DMS 273 (cell line): ENCODE results near the gene RNF227.

ENCODE experiments used
- DNase-seq: peaks from one replicate; lab custom pipeline; 2025; ENCODE audit not compliant: unreplicated experiment; lab: John Stamatoyannopoulos, UW

The RNF227 gene

DNA sequence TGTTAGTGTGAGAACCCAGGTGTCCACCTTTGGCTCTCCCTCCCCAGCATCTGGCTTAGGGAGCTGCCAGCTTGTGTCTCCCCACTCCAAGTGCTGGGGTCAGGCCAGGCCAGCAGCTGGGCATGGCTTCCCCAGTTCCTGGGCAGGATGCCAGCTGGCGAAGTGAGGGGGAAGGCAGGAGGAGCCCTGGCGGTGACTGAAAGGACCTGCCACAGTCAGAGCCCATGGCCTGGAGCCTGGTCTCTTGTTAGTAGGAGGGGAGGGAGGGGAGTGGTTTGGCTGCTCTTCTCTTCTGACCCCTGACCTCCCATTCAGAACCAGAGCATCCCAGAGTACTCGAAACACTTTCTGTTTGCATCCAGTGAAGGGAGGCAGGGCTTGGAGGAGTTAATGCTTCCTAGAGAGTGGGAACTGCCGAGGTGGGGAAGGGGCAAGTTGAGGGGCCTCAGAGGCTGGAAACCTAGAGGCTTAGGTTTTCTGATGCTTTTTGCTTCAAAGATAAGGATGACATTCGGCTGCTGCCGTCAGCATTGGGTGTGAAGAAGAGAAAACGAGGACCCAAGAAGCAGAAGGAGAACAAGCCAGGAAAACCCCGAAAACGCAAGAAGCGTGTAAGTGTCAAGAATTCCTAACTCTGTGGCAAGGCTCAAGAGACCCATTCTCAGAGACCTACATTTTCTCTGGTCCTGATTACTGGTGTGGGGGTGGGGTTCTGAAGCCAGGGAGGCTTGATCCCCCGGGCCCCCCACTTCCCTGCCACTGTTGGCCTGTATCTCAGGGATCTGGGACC is 26.7 kb downstream of the RNF227 start:
- peak; percentile 99 for DNase-seq

DNA sequence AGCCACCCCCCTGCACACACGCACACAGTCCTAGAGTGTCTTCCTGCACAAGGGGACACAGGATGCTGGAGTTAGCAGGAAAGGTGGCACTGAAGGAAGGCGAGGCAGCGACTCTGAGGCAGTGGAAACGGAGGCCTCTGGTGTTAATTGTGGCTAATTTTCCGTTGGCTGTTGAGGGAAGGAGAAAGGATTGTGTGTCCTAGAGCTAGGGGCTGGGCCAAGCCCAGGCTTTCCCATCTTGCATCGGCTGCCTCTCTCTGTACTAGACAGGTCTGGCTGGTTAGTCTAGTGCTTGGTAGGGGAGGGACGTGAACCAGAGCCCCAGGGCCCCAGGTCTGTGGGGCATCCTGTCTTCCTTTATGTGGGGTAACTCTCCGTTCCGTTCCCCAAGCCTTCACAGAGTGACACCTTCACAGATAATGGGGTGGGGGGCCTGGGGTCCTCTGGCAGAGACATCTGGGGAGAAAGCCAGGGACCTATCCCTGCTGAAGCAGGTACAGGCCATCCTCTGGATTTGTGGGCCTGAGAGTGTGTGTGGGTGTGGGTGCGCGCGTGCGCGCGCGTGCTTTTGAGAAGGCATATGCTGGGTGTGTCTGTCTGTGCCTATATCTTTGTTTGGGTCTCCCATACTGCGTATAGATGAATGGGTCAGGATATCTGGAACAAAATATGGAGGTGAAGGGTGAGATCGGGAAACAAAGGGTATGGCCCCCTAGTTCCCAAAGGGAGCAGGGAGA is 27.7 kb downstream of the RNF227 start, which contains the start of gene CHD3:
TSS of gene CHD3 (plus strand) at position 606 of the 737 bp plus-strand sequence. CDS start 212 bp downstream, outside the sequence.
- peak; percentile 56 for DNase-seq

DNA sequence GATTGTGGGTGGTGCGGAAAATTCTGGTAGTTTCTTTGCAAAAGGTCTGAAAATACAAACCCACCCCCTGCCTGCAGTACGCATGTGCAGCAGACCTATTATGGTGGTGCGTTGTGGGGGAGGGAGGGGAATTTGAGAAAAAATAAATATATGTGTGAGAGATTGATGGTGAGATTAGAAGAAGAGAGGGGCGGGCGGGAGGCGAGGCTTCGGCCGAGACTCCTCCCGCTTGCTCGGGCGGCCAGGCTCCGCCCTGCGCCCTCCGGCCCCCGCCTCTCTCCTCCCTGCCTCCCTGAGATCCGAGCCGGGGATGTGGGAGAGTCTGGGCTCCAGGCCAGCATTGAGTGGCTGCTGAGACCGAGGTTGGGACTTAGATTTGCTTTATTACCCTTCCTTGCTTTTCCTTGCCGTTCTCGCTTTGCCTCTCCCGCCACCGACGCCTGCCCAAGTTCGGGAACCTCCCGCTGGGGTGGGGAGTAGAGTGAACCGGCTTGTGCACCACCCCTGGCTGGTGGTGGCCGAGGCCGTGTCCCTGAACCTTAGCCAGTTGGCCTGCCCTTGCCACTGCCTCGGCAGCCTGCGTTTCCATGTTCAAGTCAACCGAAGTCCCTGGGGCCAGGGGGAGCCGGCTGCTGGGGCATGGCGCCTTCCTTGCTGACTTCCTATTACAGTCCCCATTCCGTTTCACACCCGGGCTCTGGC is 28.5 kb downstream of the RNF227 start:
- peak; percentile 96 for DNase-seq

DNA sequence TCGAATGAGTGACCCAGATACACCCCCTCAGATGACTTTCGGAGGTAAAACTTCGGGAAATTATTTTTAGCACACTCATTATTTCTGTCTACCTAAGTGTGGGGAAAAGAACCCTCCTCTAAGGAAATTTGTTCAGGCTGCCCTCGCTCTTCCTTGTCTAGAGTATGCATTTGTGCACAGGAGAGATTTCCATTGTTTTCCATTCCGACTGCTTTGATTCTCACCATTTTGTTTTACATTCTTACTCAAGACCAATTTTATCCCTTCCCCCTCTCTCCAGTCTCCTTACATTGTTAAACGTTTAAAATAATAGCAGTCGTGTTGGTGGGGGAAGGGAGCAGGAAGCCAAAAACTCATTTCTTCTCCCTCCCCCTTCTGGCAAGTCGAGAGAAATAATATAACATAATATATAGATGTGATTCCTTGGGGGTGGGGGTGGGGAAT is 29.0 kb downstream of the RNF227 start:
- DNase-seq: peak; percentile 74

DNA sequence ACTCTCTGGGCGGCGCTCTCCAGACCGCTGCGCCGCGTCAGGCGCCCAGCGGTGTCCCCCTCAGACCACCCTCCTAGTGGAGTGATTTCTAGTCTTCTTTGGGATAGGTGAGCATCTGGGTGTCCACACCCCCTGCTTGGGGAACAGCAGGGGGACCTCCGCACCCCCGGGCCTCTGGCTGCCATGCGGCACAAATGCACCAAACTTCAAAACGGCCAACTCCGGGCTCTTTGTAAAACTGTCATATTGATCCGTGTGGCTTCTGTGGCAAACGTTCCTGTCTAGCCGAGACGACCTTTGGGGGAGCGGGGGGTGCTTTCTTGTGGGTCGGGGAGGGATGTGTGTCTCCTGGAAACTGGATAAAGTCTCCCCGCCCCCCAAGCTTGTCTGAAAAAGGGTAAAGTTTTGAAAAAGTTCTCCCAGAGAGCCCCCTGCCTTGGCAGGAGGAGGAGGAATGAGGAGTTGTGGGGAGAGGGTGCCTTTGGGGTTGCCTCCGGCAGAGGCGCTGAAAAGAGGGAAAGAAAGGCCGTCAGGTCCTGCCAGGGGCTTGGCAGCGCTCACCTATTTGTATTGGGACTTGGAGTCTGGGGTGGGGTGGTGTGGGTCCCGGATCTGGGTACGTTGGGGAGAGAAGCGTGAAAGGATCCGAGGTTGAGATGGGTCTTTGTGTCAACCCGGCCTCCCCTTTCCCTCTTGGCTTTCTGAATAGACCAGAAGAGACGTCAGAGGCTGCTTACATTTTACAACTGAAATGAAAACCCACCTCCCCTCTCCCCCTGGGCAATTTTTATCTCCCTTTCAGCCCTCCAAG is 29.7 kb downstream of the RNF227 start:
- DNase-seq: peak; percentile 61

DNA sequence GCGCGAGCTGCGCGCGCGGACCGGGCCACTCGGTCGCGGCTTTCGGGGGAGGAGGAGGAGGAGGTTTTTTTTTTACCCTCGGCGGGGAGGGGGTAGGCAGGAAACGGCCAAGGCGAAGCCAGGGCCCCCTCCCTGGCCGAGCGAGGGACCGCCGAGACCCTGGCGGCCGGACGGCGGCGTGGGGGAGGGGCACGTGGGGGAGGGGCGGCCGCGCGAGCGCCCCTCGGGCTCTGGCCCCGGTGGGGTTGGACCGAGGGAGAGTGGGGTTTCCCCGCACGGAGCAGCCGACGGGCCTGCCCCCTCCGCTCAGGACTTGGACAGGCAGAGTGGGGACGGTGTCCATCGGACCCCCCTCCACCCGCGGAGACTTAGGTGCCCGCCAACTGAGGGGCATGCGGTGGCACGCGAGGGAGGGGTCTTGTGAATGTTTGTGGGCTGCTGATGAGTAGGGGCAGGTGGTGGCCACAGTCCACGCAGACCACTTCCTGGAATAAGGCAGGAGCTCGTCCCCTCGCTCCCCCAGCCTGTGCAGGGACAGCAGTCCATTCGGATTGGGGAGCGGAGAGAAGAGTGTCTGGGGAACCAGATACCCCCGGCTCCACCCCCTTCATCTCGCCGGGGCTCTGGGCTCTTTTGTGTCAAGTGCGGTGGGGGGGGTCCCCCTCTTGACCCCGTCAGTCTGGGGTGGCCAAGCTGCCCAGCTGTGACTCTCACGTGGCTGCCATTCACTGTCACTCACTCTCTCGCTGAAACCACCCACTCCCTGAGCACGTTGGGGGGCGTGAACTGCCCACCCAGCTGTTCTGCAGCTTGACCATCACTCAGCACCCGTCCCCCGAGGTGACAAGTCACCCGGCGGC is 30.5 kb downstream of the RNF227 start:
- DNase-seq: peak; percentile 61

DNA sequence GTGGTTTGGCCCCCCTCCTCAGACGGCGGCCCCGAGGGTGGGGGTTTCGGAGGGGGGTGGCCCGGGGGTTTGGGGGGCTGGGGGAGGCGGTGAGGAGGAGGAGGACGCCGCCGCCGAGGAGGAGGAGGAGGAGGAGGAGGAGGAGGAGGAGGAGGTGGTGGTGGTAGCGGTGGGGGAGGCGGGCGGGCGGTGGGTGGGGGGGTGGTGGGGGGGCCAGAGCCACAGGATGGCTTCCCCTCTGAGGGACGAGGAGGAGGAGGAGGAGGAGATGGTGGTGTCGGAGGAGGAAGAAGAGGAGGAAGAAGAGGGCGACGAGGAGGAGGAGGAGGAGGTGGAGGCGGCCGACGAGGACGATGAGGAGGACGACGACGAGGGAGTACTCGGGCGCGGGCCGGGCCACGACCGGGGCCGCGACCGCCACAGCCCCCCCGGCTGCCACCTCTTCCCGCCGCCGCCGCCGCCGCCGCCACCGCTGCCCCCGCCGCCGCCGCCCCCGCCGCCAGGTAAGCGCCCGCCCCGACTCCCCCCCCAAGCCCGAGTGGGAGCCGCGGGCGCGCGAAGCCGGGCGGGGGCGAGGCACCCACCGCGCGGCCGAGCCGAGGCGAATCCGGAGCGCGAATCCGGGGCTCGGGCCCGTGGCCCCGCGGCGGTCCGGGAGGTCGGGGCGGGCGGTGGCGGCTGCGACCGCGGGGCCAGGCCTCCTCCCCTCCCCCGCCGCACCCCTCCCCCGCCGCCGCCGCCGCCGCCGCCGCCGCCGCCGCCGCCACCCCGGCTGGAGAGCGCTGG is 31.3 kb downstream of the RNF227 start:
- DNase-seq: peak; percentile 30

DNA sequence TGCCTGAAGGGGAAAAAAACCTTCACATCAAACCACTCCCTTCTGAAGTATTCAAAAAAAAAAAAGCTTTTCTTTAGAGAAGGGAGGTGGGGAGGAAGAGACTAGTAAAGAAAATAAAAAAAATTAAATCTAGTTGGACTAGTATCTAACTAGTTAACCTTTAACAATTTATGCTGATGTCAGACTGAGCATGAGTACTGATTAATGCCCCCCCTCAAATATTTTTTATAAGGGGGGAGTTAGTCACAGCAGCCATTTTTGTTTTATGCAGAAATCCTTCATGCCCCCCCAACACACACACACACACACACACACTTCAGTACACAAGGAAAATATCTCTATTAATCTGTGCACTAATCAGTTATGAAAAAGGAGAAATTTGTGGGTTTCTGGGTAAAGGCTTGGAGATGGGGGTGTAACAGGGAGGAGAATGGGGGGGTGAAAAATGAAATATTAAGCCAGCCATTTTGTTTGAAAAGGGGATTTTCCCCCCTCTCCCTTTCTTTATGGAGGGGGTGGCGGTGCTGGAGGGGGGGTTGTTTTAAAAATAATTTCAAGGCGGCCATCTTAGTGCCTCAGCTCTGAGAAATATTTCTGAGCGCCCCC is 32.2 kb downstream of the RNF227 start:
- peak; percentile 35 for DNase-seq

DNA sequence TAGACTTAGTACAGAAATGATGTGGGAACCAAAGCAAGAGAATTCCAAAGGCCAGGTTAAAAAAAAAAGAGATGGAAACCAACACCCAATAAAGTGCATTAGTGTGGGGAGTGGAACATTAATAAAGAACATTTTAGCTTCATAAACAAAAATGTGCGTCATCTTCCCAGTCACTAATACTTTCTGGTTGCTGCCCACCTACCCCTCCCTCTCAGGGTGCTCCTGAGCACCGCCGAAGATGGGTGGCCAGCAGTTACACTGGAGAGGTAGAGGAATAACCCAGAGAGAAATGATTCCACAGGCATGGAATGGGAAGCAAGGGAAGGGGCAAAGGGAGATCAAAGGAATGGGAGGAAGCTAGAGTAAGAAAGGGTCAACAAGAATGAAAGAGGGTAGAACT is 33.5 kb downstream of the RNF227 start:
- no peak for DNase-seq

DNA sequence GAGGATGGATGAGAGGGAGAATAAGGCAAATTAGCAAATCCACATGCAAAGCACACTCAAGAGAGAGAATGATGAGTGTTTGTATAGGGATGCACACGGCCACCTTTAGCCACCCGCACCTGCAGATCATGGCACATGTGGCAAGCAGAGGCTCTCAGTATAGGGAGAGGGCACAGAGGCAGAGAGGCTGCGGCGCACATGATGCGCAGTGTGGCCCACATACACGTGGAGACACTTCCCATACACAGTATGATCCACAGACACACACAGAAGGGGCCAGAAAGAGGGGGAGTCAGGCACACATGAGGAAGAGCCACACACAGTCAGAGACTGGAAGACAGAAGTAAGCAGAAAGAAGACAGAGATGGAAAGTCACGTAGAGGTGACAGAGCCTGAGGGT is 34.0 kb downstream of the RNF227 start:
- no peak for DNase-seq

DNA sequence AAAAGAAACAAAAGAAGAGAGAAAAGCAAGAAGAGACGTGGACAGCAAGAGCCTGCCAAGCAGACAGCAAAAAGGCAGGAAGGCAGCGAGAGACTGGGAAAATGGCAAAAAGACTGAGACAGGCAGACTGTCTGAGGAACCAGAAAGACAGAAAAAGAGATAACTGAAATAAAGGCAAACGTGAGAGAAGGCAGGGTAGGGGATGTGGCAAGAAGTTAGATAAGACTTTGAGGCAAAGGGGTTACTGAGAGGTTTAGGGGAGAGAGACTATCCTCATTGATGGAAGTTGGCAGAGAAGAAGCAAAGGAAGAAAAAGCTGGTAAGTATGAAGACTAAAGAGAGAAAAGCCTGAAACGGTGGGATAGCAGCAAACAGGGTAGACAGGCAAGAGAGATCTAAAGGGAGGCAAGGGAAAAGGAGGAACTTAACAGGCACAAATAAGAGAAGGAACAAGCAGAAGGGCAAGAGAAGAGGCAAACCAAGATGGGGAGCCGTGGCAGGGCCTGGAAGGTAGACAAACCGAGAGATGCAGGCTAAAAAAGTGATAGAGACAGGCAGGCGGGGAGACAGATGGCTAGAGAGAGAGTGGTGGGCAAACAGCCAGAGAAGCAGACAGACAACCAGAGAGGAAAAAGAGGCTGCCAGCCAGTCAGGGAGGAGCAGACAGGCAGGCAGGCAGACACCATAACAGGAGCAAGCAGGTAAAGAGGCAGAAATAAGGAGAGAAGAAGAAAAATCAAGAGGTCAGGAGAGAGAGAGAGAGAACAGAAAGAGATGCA is 34.6 kb downstream of the RNF227 start:
- DNase-seq: peak; percentile 88

DNA sequence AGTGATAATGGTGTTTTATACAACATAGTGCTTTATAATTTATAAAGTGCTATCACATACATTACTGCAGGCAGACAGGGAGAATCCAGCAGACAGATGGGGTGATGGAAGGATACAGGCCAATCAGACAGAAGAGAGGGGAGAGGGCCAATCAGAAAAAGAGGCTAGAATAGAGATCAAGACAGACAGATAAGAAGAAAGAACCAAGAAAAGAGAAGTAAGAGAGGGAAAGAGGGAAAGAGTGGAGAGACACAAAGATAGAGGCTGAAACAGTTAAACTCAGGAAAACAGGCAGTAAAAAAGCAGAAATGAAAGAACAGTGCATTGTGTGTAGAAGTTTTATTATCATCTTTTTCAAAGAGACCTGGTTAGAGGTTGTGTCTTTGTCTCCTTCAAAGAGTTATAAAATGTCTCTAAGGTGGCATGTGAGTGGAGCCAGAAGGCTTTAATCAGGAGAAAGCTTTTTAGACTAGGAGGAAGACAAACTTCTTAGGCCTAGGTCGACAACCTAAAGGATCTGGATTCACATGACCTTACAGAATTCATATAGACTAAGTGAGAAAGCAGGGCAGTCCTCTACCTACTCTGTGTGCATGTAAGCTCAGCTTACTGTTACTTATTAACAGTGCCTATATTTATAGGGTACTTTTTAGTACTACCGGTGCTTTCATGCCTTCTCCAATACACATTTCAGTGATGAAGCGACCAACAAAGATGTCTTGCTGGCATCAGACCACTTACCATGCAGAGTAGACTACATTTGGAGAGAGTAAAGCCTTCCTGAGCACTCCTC is 35.8 kb downstream of the RNF227 start:
- DNase-seq: peak; percentile 23

DNA sequence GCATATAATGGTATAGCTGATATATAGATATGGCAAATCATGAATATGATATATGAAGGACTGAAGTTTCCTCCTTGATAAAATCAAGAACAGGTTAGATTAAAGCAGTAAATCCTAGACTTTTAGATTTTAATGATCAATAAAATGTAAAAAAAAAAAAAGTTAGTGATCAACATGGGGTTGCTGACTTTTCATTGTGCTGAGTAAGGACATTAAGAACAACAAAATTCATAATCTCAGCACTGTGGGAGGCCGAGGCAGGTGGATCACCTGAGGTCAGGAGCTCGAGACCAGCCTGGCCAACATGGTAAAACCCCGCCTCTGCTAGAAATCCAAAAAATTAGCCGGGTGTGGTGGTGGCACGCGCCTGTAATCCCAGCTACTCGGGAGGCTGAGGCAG is 37.9 kb downstream of the RNF227 start:
- no peak for DNase-seq

DNA sequence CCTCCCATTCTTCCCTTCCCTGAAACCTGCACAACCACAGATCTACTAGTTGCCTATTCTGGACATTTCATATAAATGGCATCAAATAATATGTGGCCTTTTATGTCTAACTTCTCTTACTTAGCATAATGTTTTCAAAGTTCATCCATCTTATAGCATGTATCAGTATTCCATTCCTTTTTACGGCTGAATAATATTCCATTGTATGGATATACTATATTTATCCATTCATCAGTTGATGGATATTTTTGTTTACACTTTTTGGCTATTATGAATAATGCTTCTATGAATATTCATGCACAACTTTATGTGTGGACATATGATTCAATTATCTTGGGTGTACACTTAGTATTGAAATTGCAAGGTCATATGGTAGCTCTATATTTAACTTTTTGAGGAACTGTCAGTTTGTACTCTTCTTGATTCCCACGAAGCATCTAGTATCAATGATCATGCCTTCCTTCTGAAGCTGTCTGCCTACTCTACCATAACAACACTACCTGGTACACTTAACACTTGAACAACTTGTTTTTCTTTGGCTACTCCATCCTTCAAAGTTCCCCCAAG is 40.2 kb downstream of the RNF227 start:
- no peak for DNase-seq

DNA sequence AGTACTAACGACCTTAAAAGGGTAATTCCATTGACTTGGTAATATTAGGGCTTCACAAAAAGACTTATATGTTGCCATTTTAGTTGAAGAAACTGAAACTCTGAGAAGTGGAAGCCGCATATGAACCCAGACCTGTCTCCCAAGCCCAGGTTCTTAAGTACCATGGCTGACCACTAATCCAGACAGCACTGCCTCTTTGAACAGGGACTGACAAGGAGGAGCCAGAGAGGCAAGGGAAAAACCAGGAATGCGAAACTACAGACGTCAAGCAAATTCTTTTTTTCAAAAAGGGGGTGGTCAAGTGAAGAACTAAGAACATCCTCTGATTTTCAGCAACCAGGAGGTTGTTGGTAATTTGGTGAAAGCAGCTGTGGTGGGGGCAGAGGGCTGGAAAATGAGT is 43.0 kb downstream of the RNF227 start:
- DNase-seq: no peak

DNA sequence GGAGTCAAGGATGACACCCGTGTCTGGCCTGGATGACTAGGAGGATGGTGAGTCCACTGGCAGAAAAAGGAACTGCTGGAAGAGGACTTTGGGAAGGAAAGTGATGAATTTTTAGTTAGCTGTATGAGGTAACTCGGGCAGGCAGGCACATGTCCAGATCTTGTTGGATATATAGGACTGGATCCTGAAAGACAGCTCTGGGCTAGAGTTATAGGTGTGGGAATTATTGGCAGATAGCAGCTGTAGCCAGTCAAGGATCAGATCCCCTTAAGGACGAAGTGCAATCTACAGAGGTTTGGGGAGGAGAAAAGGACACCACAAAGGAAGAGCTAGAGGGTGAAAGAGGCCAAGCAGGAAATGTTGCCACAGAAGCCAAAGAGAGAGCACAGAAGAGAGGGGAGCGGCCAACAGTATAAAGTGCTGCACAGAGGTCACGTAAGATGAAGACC is 48.2 kb downstream of the RNF227 start:
- DNase-seq: no peak
